GM23338 (cell line): Measurements from ENCODE around the gene MCAT. TPM values are rescaled to one million over a fixed set of nuclear protein-coding genes. Genes with fewer than 3 reads are reported as not detected.

Source experiments
- ATAC-seq: fragments of 200-7000 bp; cut with Tn5 transposase; 3 replicates; pipeline ENCODE4 v1.9.1; 2020
- DNase-seq: peaks from one replicate; pipeline ENCODE4 v3.0.0-alpha.2; 2015; ENCODE audit warnings: low spot score
- H2AFZ ChIP-seq: fragments of 200-600 bp; sonication (generic); 2 replicates; pipeline ENCODE4 v1.8.0; 2016; ENCODE audit warnings: antibody characterized with exemption, mild to moderate bottlenecking, moderate library complexity
- H3F3A ChIP-seq: fragments of 200-600 bp; sonication (generic); replicated peaks from 2 replicates; pipeline ENCODE4 v1.8.0; 2017; ENCODE audit warnings: antibody characterized with exemption, mixed run types, low read depth
- H3K27ac ChIP-seq: fragments of 200-600 bp; sonication (generic); 2 replicates; pipeline ENCODE4 v1.6.1; 2016; ENCODE audit warnings: low read depth
- H3K27me3 ChIP-seq: fragments of 200-600 bp; sonication (generic); 2 replicates; pipeline ENCODE4 v1.8.0; 2016; ENCODE audit warnings: mild to moderate bottlenecking, mixed run types, moderate library complexity; ENCODE audit not compliant: insufficient read depth
- H3K36me3 ChIP-seq: fragments of 200-600 bp; sonication (generic); 2 replicates; pipeline ENCODE4 v1.8.0; 2016; ENCODE audit warnings: mild to moderate bottlenecking; ENCODE audit not compliant: insufficient read depth
- H3K4me1 ChIP-seq: fragments of 200-600 bp; sonication (generic); 2 replicates; pipeline ENCODE4 v1.8.0; 2016; ENCODE audit warnings: mild to moderate bottlenecking, moderate library complexity; ENCODE audit not compliant: insufficient read depth
- H3K4me2 ChIP-seq: fragments of 200-600 bp; sonication (generic); 2 replicates; pipeline ENCODE4 v1.7.1; 2017; ENCODE audit warnings: mixed run types
- H3K4me3 ChIP-seq: fragments of 200-600 bp; sonication (generic); 2 replicates; pipeline ENCODE4 v1.6.1; 2016; ENCODE audit warnings: mixed run types
- H3K79me2 ChIP-seq: fragments of 200-600 bp; sonication (generic); replicated peaks from 2 replicates; pipeline ENCODE4 v1.8.0; 2017; ENCODE audit warnings: mild to moderate bottlenecking; ENCODE audit not compliant: insufficient read depth
- H3K9me2 ChIP-seq: fragments of 200-600 bp; sonication (generic); 2 replicates; pipeline ENCODE4 v1.8.0; 2017; ENCODE audit not compliant: insufficient read depth
- H4K20me1 ChIP-seq: fragments of 200-600 bp; sonication (generic); replicated peaks from 2 replicates; pipeline ENCODE4 v1.8.0; 2017; ENCODE audit warnings: mild to moderate bottlenecking; ENCODE audit not compliant: insufficient read depth
- H3K27ac Mint-ChIP-seq: 2 replicates; pipeline ENCODE4 v1.8.0; 2020; ENCODE audit warnings: inconsistent platforms, mild to moderate bottlenecking, moderate library complexity, mixed read lengths
- H3K27me3 Mint-ChIP-seq: 3 replicates; pipeline ENCODE4 v1.8.0; 2022; ENCODE audit warnings: low read depth, mild to moderate bottlenecking, moderate library complexity, mixed read lengths, inconsistent platforms; ENCODE audit not compliant: insufficient read depth, poor library complexity
- H3K36me3 Mint-ChIP-seq: 3 replicates; pipeline ENCODE4 v1.8.0; 2021; ENCODE audit warnings: low read depth, mild to moderate bottlenecking, inconsistent platforms, moderate library complexity, mixed read lengths
- H3K4me1 Mint-ChIP-seq: 3 replicates; pipeline ENCODE4 v1.8.0; 2020; ENCODE audit warnings: mild to moderate bottlenecking, inconsistent platforms, mixed read lengths
- H3K4me3 Mint-ChIP-seq: 3 replicates; pipeline ENCODE4 v1.8.0; 2021; ENCODE audit warnings: moderate library complexity, mild to moderate bottlenecking, inconsistent platforms, mixed read lengths
- H3K9me3 Mint-ChIP-seq: 3 replicates; pipeline ENCODE4 v1.8.0; 2020; ENCODE audit warnings: moderate library complexity, mild to moderate bottlenecking, inconsistent platforms, mixed read lengths
- CREB1 ChIP-seq: fragments of 250-450 bp; sonication (Bioruptor Pico); IDR thresholded peaks from 2 replicates; pipeline ENCODE4 v1.5.0; 2020; ENCODE audit warnings: low read depth, mild to moderate bottlenecking, moderate library complexity
- ETS1 ChIP-seq: IDR thresholded peaks from 2 replicates; pipeline ENCODE4 v1.6.1; 2016; ENCODE audit warnings: antibody characterized with exemption
- EZH2 ChIP-seq: fragments of 200-600 bp; sonication (generic); IDR thresholded peaks from one replicate; pipeline ENCODE4 v1.8.0; 2017; ENCODE audit warnings: antibody characterized with exemption, mild to moderate bottlenecking, low read depth; ENCODE audit not compliant: unreplicated experiment
- EZH2phosphoT487 ChIP-seq: fragments of 200-600 bp; sonication (generic); IDR thresholded peaks from one replicate; pipeline ENCODE4 v1.8.1; 2018; ENCODE audit warnings: antibody characterized with exemption; ENCODE audit not compliant: unreplicated experiment
- JUNB ChIP-seq: IDR thresholded peaks from one replicate; pipeline ENCODE4 v1.6.1; 2016; ENCODE audit warnings: antibody characterized with exemption; ENCODE audit not compliant: unreplicated experiment
- NANOG ChIP-seq: IDR thresholded peaks from 2 replicates; pipeline ENCODE4 v1.6.1; 2016; ENCODE audit warnings: antibody characterized with exemption, borderline replicate concordance
- POLR2AphosphoS5 ChIP-seq: IDR thresholded peaks from 2 replicates; pipeline ENCODE4 v1.6.1; 2016; ENCODE audit warnings: antibody characterized with exemption, low read depth
- REST ChIP-seq: IDR thresholded peaks from one replicate; pipeline ENCODE4 v1.6.1; 2018; ENCODE audit warnings: antibody characterized with exemption; ENCODE audit not compliant: unreplicated experiment
- STAT1 ChIP-seq: IDR thresholded peaks from one replicate; pipeline ENCODE4 v1.6.1; 2016; ENCODE audit warnings: antibody characterized with exemption; ENCODE audit not compliant: unreplicated experiment
- ZNF114 ChIP-seq: fragments of 250-450 bp; sonication (Bioruptor Pico); IDR thresholded peaks from 2 replicates; pipeline ENCODE4 v1.5.0; 2020; ENCODE audit warnings: mild to moderate bottlenecking, moderate library complexity
- ZNF331 ChIP-seq: fragments of 250-450 bp; sonication (Bioruptor Pico); IDR thresholded peaks from 2 replicates; pipeline ENCODE4 v1.5.0; 2020; ENCODE audit warnings: low read depth, mild to moderate bottlenecking, moderate library complexity
- ZNF462 ChIP-seq: fragments of 250-450 bp; sonication (Bioruptor Pico); IDR thresholded peaks from 2 replicates; pipeline ENCODE4 v1.5.0; 2020; ENCODE audit warnings: mild to moderate bottlenecking, moderate library complexity
- polyA plus RNA-seq: library from polyadenylated mRNA; unstranded; fragments of >200 nt; fragmentation: Nextera tagmentation; extraction: Ambion mirVana; gene quantifications from 2 replicates; pipeline ENCODE4 v1.2.1, GENCODE V29; 2016
- total RNA-seq: library from RNA; depleted of rRNA; stranded (reverse); fragments of >200 nt; shearing (Covaris generic); gene quantifications from 2 replicates; pipeline ENCODE4 v1.2.3, GENCODE V29; 2014
- TF ChIP-seq, protein P1 (sequence below), 2 experiments: fragments of 200-600 bp in 1 of 2; sonication (generic) in 1 of 2; conservative IDR thresholded peaks; 2 replicates each; pipeline versions ENCODE4 v1.5.1 to v1.6.1; 2016 to 2017; ENCODE audit warnings: antibody characterized with exemption in 2 of 2, low read depth in 2 of 2, mild to moderate bottlenecking in 2 of 2, moderate library complexity in 1 of 2

MCAT gene
- total and polyA plus RNA-seq, 2 experiments from 2014 or later: 9.7 to 16.9 TPM

- H3K27ac ChIP-seq: no peak overlapping the region
- Mint-ChIP-seq H3K27ac (no peak overlapping the region), H3K9me3 (peaks cover 13% of the 10 kb centered on the region), H3K27me3 (peaks cover 7% of the 10 kb centered on the region), H3K4me1 (no peaks in the 10 kb centered on the region), H3K36me3 (peaks cover 6% of the 10 kb centered on the region; the same call in 1 of the 3 replicates), H3K4me3 (no peak overlapping the region)
- H3K4me3 ChIP-seq: no peak overlapping the region
- no peaks in the 10 kb centered on the region for H3K27me3 ChIP-seq
- H3K9me2 ChIP-seq: no peaks in the 10 kb centered on the region
- H4K20me1 ChIP-seq: no peaks in the 10 kb centered on the region
- ATAC-seq: no peak
- H3K4me1 ChIP-seq: no peaks in the 10 kb centered on the region
- H3K4me2 ChIP-seq: no peak overlapping the region
- H3K79me2 ChIP-seq: no peaks in the 10 kb centered on the region
- TF ChIP-seq REST: no peak
- TF ChIP-seq JUNB: no peak
- no peak for TF ChIP-seq EZH2
- TF ChIP-seq ZNF462 (CRISPR knock-in tag): no peak
- no peak for TF ChIP-seq NANOG
- no peak for TF ChIP-seq POLR2AphosphoS5
- no peak for TF ChIP-seq ZNF331 (CRISPR knock-in tag)
- no peak for TF ChIP-seq STAT1
- no peak for TF ChIP-seq ETS1
- no peak for TF ChIP-seq ZNF114 (CRISPR knock-in tag)
- TF ChIP-seq, protein P1, sequence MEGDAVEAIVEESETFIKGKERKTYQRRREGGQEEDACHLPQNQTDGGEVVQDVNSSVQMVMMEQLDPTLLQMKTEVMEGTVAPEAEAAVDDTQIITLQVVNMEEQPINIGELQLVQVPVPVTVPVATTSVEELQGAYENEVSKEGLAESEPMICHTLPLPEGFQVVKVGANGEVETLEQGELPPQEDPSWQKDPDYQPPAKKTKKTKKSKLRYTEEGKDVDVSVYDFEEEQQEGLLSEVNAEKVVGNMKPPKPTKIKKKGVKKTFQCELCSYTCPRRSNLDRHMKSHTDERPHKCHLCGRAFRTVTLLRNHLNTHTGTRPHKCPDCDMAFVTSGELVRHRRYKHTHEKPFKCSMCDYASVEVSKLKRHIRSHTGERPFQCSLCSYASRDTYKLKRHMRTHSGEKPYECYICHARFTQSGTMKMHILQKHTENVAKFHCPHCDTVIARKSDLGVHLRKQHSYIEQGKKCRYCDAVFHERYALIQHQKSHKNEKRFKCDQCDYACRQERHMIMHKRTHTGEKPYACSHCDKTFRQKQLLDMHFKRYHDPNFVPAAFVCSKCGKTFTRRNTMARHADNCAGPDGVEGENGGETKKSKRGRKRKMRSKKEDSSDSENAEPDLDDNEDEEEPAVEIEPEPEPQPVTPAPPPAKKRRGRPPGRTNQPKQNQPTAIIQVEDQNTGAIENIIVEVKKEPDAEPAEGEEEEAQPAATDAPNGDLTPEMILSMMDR (conservative IDR thresholded peaks at IDR 0.05; ENCODE audit: low read depth in 2 of 2): no peak
- TF ChIP-seq EZH2phosphoT487: no peak
- no peak for TF ChIP-seq CREB1 (CRISPR knock-in tag)
- no peak for DNase-seq
- no peak overlapping the region for H2AFZ ChIP-seq
- H3F3A ChIP-seq: no peaks in the 10 kb centered on the region
- H3K36me3 ChIP-seq: no peaks in the 10 kb centered on the region; the same call in 1 of the 2 replicates
Observed at GRCh38 chr22:43101306-43101705, 41.9 kb downstream of the MCAT start.
